ENCODE measurements around the gene RANBP3L.

Gene RANBP3L

DNA sequence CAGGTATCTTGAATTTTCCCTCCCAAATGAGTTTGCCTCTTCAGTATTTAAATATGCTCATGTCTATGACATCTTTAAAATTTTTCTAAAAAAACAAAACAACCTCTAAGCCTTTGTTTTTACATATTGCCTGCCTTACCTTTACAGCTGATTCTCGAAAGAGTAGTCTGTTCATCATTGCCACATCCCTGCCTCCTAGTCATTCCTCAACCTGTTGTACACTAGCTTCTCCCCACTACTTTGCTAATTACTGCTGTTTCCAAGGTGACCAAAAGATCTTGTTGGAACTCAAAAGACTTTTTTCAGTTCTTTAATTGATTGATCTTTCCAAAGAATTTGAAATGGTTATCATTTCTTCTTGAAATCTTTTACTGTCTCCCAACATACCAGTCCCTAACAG, 58.0 kb downstream of the RANBP3L start:
- DNase-seq, result no peak
- in situ Hi-C loops (cut with HindIII; ENCODE audit: low pct_ligation_motif_present, low sequenced_read_pairs), result no loop called here
- TF ChIP-seq, protein P1, sequence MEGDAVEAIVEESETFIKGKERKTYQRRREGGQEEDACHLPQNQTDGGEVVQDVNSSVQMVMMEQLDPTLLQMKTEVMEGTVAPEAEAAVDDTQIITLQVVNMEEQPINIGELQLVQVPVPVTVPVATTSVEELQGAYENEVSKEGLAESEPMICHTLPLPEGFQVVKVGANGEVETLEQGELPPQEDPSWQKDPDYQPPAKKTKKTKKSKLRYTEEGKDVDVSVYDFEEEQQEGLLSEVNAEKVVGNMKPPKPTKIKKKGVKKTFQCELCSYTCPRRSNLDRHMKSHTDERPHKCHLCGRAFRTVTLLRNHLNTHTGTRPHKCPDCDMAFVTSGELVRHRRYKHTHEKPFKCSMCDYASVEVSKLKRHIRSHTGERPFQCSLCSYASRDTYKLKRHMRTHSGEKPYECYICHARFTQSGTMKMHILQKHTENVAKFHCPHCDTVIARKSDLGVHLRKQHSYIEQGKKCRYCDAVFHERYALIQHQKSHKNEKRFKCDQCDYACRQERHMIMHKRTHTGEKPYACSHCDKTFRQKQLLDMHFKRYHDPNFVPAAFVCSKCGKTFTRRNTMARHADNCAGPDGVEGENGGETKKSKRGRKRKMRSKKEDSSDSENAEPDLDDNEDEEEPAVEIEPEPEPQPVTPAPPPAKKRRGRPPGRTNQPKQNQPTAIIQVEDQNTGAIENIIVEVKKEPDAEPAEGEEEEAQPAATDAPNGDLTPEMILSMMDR (IDR thresholded peaks at IDR 0.05; ENCODE audit: low read depth, low read length, missing control alignments), result no peak
- H3K27ac ChIP-seq, result no peak overlapping the region
- H3K27me3 ChIP-seq (replicated peaks), result no peaks in the 10 kb centered on the region
- no peaks in the 10 kb centered on the region for H3K36me3 ChIP-seq (replicated peaks)
- no peak overlapping the region for H3K4me3 ChIP-seq (ENCODE audit: low read depth, low read length)

DNA sequence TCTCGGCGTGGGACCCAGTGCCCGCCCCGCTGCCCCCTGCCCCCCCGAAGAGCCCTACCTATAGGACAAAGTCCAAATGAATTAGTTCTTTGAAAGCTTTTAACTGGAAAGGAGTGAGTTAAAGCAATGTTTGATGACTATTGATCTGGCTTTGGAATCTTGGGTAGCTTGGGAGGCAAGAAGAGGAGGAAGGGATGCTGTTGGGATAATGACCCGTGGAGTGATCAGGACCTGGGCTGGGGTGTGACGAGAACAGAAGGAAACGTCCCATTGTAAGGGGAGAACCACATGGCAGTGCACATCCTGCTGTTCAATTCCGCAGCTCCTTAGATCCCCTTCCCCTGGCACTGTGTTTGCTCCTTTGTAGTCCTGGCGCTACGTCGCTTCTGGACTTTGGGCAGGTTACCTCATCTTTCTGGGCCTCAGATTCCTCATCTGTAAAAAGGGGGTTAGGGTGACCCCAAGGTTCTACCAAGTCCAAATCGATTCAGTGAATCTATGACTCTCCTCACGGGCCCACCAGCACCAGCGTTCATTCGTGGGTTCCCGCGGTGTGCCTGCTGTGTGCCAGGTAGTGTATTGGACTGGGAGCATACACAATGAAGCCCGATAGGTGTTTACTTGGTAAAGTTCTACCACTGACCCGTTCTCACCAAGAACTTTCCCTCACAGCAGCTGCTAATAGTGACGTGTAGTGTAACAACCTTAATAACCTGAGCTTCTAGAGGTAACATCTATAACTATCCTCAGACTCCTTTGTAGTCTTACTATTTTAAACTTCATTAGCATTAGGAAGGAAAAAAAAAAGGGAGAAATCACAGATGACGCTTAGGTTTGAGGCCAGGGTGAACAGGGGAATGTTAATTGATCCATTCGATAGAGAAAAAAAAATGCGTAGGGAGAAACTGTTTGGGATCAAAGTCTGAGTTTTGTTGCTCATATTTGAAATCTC, 58.9 kb downstream of the RANBP3L start:
- DNase-seq, result no peak
- H3K27me3 ChIP-seq (replicated peaks), result no peaks in the 10 kb centered on the region
- peak overlapping the region; percentile 79 for H3K4me3 ChIP-seq (ENCODE audit: low read depth, low read length)
- in situ Hi-C loops (cut with HindIII; ENCODE audit: low pct_ligation_motif_present, low sequenced_read_pairs), result no loop called here
- TF ChIP-seq, protein P1 (IDR thresholded peaks at IDR 0.05; ENCODE audit: low read depth, low read length, missing control alignments), result no peak
- H3K27ac ChIP-seq, result peak overlapping the region; percentile 86
- H3K36me3 ChIP-seq (replicated peaks), result no peaks in the 10 kb centered on the region

GRCh38 chr5:36241631-36242533, 59.8 kb downstream of the RANBP3L start, which contains the start of gene NADK2:
TSS of gene NADK2 (minus strand) at chr5:36241925. CDS start at chr5:36241798, 127 bp downstream.
- peak within 1 kb of the TSS; percentile 86 for H3K27ac ChIP-seq
- H3K4me3 ChIP-seq (ENCODE audit: low read depth, low read length), result peak within 1 kb of the TSS; percentile 79
- no peaks in the 10 kb centered on the region for H3K27me3 ChIP-seq (replicated peaks)
- TF ChIP-seq, protein P1 (IDR thresholded peaks at IDR 0.05; ENCODE audit: low read depth, low read length, missing control alignments), result peak; percentile 73
- DNase-seq, result peak; percentile 92
- H3K36me3 ChIP-seq (replicated peaks), result no peaks in the 10 kb centered on the region
- in situ Hi-C loops (cut with HindIII; ENCODE audit: low pct_ligation_motif_present, low sequenced_read_pairs), result no loop called here

- Histone ChIP-seq H3K4me3 (ENCODE audit: low read depth, low read length) (peak overlapping the region; percentile 79), H3K27ac (peak overlapping the region; percentile 86), H3K27me3 (replicated peaks) (no peaks in the 10 kb centered on the region), H3K36me3 (replicated peaks) (no peaks in the 10 kb centered on the region)
- TF ChIP-seq, protein P1 (IDR thresholded peaks at IDR 0.05; ENCODE audit: low read depth, low read length, missing control alignments), result peak; percentile 16
- in situ Hi-C loops (cut with HindIII; ENCODE audit: low pct_ligation_motif_present, low sequenced_read_pairs), result no loop called here
- peak; percentile 50 for DNase-seq
Measured at GRCh38 chr5:36240779-36241630, 60.7 kb downstream of the RANBP3L start.
